Mammary epithelial cell (primary cell): ENCODE results near the gene SPHK1.

Experiments used
- EZH2 ChIP-seq: IDR thresholded peaks from 2 replicates; pipeline ENCODE4 v1.6.1; 2012; ENCODE audit warnings: low read length, inconsistent platforms, borderline replicate concordance
- TF ChIP-seq, protein P1 (sequence below), 2 donors: IDR thresholded peaks in 1 of 2; conservative IDR thresholded peaks in 1 of 2; 2 replicates each; pipeline ENCODE4 v1.5.1; 2011 to 2012; ENCODE audit warnings: inconsistent platforms in 2 of 2, low read length in 2 of 2, mild to moderate bottlenecking in 2 of 2, control low read depth in 1 of 2, low read depth in 1 of 2; ENCODE audit not compliant: insufficient read depth in 1 of 2; ENCODE audit errors: extremely low read depth in 1 of 2

DNA sequence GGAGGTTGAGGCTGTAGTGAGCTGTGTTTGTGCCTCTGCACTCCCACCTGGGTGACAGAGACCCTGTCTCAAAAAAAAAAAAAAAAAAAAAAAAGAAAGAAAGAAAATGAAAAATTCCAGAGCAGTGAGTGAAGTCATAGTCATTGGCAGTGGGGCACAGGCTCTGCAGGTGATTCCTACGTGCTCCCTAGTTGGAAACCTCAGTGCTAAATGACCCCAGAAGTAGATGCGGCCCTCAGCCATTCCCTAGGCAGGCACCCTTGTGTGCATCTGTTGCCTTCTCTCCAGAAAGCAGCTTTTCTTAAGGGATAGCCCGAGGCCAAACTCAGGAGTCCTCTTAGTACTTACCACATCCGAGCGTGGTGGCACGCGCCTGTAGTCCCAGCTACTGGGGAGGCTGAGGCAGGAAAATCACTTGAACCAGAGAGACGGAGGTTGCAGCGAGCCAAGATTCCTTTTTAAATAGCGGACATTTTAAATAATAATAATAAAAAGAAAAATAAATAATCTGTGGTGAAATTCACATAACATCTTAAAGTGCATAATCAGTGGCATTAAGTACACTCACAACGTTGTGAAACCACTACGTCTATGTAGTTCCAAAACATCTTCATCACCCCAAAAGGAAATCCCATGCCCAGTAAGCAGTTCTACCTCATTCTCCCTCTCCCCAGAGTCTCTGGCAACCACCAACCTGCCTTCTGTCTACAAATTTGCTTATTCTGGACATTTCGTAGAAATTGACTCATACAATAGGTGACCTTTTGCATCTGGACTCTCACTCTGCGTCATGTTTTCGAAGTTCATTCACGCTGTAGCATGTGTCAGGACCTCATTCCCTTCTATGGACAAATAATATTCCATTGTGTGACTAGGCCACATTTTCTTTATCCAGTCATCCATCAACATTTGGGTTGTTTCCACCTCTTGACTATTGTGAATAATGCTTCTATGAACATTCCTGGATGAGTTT lies 12.5 kb upstream of the SPHK1 start:
- TF ChIP-seq, protein P1, sequence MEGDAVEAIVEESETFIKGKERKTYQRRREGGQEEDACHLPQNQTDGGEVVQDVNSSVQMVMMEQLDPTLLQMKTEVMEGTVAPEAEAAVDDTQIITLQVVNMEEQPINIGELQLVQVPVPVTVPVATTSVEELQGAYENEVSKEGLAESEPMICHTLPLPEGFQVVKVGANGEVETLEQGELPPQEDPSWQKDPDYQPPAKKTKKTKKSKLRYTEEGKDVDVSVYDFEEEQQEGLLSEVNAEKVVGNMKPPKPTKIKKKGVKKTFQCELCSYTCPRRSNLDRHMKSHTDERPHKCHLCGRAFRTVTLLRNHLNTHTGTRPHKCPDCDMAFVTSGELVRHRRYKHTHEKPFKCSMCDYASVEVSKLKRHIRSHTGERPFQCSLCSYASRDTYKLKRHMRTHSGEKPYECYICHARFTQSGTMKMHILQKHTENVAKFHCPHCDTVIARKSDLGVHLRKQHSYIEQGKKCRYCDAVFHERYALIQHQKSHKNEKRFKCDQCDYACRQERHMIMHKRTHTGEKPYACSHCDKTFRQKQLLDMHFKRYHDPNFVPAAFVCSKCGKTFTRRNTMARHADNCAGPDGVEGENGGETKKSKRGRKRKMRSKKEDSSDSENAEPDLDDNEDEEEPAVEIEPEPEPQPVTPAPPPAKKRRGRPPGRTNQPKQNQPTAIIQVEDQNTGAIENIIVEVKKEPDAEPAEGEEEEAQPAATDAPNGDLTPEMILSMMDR (conservative IDR thresholded peaks at IDR 0.05 in 1 of 2, IDR thresholded peaks at IDR 0.05 in 1 of 2; ENCODE audit: extremely low read depth in 1 of 2, insufficient read depth in 1 of 2, low read depth in 1 of 2, low read length in 2 of 2), result no peak
- TF ChIP-seq EZH2, result no peak
